BJ (cell line): ENCODE results near the gene SMAP2. TPM values are rescaled to one million over a fixed set of nuclear protein-coding genes. Genes with fewer than 3 reads are reported as not detected.

Experiments
- CTCF ChIA-PET: fragments of 350-600 bp; formaldehyde crosslinking; extraction: SDS; loops from one replicate; lab custom pipeline; 2021; ENCODE audit warnings: antibody characterized with exemption, inconsistent platforms; lab: Yijun Ruan, JAX
- POLR2A ChIA-PET: fragments of 300-600 bp; sonication (Branson Sonifier 250); formaldehyde crosslinking; extraction: SDS; loops from one replicate; lab custom pipeline; 2021; ENCODE audit warnings: antibody characterized with exemption; lab: Charles Lee
- DNase-seq: peaks from one replicate; pipeline ENCODE4 v3.0.0-alpha.2; 2011; ENCODE audit warnings: low read depth
- H3K27me3 ChIP-seq: 2 replicates; pipeline ENCODE4 v1.6.0; 2011; ENCODE audit warnings: low read length; ENCODE audit not compliant: control insufficient read depth, insufficient read depth
- H3K36me3 ChIP-seq: 2 replicates; pipeline ENCODE4 v1.5.1; 2011; ENCODE audit warnings: low read length; ENCODE audit not compliant: control insufficient read depth, insufficient read depth
- H3K4me3 ChIP-seq: 2 replicates; pipeline ENCODE4 v1.5.1; 2011; ENCODE audit warnings: low read depth, mild to moderate bottlenecking, control low read depth, low read length
- CTCF ChIP-seq: IDR thresholded peaks from 2 replicates; pipeline ENCODE4 v1.5.1; 2011; ENCODE audit warnings: low read depth, mild to moderate bottlenecking, control low read depth, inconsistent platforms, low read length, moderate library complexity; ENCODE audit not compliant: insufficient read depth
- polyA plus RNA-seq: library from polyadenylated mRNA; depleted of rRNA; stranded (reverse); fragments of >200 nt; gene quantifications from 2 replicates; pipeline ENCODE4 v1.2.3, GENCODE V29; 2011

Gene SMAP2
- polyA plus RNA-seq, 1 experiment = 10.2 TPM

- CTCF ChIA-PET = no interaction called here
- POLR2A ChIA-PET = no interaction called here
- Histone ChIP-seq H3K27me3 (no peaks in the 10 kb centered on the region), H3K4me3 (no peak overlapping the region), H3K36me3 (no peaks in the 10 kb centered on the region)
- DNase-seq = no peak
- TF ChIP-seq CTCF = no peak
Observed at GRCh38 chr1:40371707-40372258, 1.7 kb upstream of the SMAP2 start.

GRCh38 chr1:40372658-40373322 lies 737 bp upstream of the SMAP2 start:
- H3K4me3 ChIP-seq = no peak overlapping the region

DNA sequence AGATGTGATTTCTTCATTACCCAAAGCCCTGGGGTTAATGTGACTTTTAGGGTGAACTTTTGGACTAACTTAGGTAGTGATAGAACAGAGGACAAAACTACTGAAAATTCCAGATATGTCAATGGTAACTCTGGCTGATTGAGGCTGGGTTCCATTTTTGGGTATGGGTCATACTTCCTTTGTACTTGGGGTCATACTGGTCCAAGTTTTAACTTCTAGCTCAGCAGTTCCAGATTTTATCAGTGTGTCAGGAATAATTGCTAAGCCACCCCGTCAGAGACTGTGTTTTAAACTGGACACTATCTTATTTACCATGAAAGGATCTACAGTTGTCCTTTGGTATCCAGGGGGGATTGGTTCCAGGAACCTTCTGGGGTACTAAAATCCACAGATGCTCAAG lies 4.0 kb downstream of the SMAP2 start:
- ChIA-PET CTCF (interaction anchor here (1.0 kb wide), 1 partner anchor 61 kb away, joined by 3 read pairs; no protein-coding TSS in a partner anchor), POLR2A (no interaction called here)
- H3K36me3 ChIP-seq = no peaks in the 10 kb centered on the region
- no peak overlapping the region for H3K4me3 ChIP-seq
- TF ChIP-seq CTCF = no peak
- H3K27me3 ChIP-seq = no peaks in the 10 kb centered on the region
- no peak for DNase-seq

More at GRCh38 chr1:40372658-40373322, 737 bp upstream of the SMAP2 start:
- no peak for TF ChIP-seq CTCF
- CTCF ChIA-PET = interaction anchor here (1.4 to 1.9 kb wide), 2 partner anchors 8 to 229 kb away, joined by 5 to 6 read pairs; no protein-coding TSS in a partner anchor
- Histone ChIP-seq H3K36me3 (no peaks in the 10 kb centered on the region), H3K27me3 (no peaks in the 10 kb centered on the region)
- POLR2A ChIA-PET = interaction anchor here (1.9 kb wide), 1 partner anchor 17 kb away, joined by 17 read pairs; no protein-coding TSS in a partner anchor
- DNase-seq = no peak

- TF ChIP-seq CTCF = no peak
- Histone ChIP-seq H3K4me3 (no peak overlapping the region), H3K36me3 (no peaks in the 10 kb centered on the region), H3K27me3 (no peaks in the 10 kb centered on the region)
- ChIA-PET CTCF (interaction anchor here (1.8 kb wide), 1 partner anchor 236 kb away, joined by 5 read pairs; no protein-coding TSS in a partner anchor), POLR2A (no interaction called here)
- no peak for DNase-seq
Observed at GRCh38 chr1:40379785-40380452, 6.4 kb downstream of the SMAP2 start.

GRCh38 chr1:40380817-40381216 lies 7.3 kb downstream of the SMAP2 start:
- Histone ChIP-seq H3K27me3 (no peaks in the 10 kb centered on the region), H3K36me3 (no peaks in the 10 kb centered on the region), H3K4me3 (no peak overlapping the region)
- POLR2A ChIA-PET = no interaction called here
- TF ChIP-seq CTCF = no peak
- CTCF ChIA-PET = interaction anchor here (1.5 to 1.8 kb wide), 2 partner anchors 228 to 237 kb away, joined by 4 to 5 read pairs; no protein-coding TSS in a partner anchor
- no peak for DNase-seq
